Neuron (in vitro differentiated cells): ENCODE results near the gene LILRB2.

Experiments used
- H2AFZ ChIP-seq: one replicate; pipeline ENCODE4 v1.6.1; 2013; ENCODE audit warnings: low read depth, mild to moderate bottlenecking, inconsistent platforms, low read length, moderate library complexity
- H3K27me3 ChIP-seq: one replicate; pipeline ENCODE4 v1.6.1; 2013; ENCODE audit warnings: low read length; ENCODE audit not compliant: insufficient read depth
- H3K36me3 ChIP-seq: one replicate; pipeline ENCODE4 v1.6.1; 2013; ENCODE audit warnings: low read length; ENCODE audit not compliant: insufficient read depth
- H3K4me1 ChIP-seq: one replicate; pipeline ENCODE4 v1.6.1; 2013; ENCODE audit warnings: low read length; ENCODE audit not compliant: insufficient read depth
- H3K4me3 ChIP-seq: 2 replicates; pipeline ENCODE4 v1.5.1; 2013; ENCODE audit warnings: mild to moderate bottlenecking, low read length, moderate library complexity
- H3K9me3 ChIP-seq: one replicate; pipeline ENCODE4 v1.6.1; 2013; ENCODE audit warnings: low read length

LILRB2 gene

DNA sequence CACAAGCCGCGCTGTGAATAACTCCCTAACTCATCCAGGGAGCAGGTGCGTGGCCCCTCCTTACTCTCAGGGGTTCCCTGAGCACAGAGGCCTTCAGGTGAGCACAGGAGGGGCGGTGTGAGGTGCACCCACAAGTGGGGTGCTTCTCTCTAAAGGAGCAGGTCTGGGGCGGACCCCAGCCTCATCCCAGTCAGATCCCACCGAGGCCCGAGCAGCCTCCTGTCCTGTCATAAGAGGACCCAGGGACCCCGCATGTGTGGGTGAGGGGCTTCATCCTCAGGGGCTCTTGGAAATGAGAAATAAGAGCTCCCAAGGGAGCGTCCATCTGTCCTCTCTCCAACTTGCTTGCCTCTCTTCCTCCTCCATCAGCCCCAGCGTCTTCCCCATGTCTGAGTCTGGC lies 35.0 kb upstream of the LILRB2 start:
- no peak overlapping the region for H2AFZ ChIP-seq
- H3K4me1 ChIP-seq: no peaks in the 10 kb centered on the region
- no peaks in the 10 kb centered on the region for H3K9me3 ChIP-seq
- H3K4me3 ChIP-seq: no peak overlapping the region
- no peaks in the 10 kb centered on the region for H3K27me3 ChIP-seq
- no peaks in the 10 kb centered on the region for H3K36me3 ChIP-seq

GRCh38 chr19:54312436-54313377 lies 31.8 kb upstream of the LILRB2 start, which contains the start of gene LILRA5:
Gene LILRA5 (minus strand): TSS chr19:54313166. CDS start chr19:54313019, 147 bp downstream.
- Histone ChIP-seq H2AFZ (no peak within 1 kb of the TSS), H3K27me3 (no peaks in the 10 kb centered on the region), H3K4me3 (no peak within 1 kb of the TSS), H3K4me1 (no peaks in the 10 kb centered on the region), H3K36me3 (no peaks in the 10 kb centered on the region), H3K9me3 (no peaks in the 10 kb centered on the region)

- Histone ChIP-seq H3K4me3 (no peak overlapping the region), H3K4me1 (no peaks in the 10 kb centered on the region), H3K27me3 (no peaks in the 10 kb centered on the region)
These were observed 31.1 kb upstream of the LILRB2 start for GRCh38 chr19:54312011-54312410.

GRCh38 chr19:54311486-54311885 lies 30.6 kb upstream of the LILRB2 start:
- Histone ChIP-seq H3K4me3 (no peak overlapping the region), H3K4me1 (no peaks in the 10 kb centered on the region), H2AFZ (no peak overlapping the region)

More at GRCh38 chr19:54312011-54312410, 31.1 kb upstream of the LILRB2 start:
- Histone ChIP-seq H3K9me3 (no peaks in the 10 kb centered on the region), H3K36me3 (no peaks in the 10 kb centered on the region), H2AFZ (no peak overlapping the region)

GRCh38 chr19:54310543-54310942 lies 29.6 kb upstream of the LILRB2 start:
- no peaks in the 10 kb centered on the region for H3K36me3 ChIP-seq
- no peaks in the 10 kb centered on the region for H3K27me3 ChIP-seq
- no peaks in the 10 kb centered on the region for H3K4me1 ChIP-seq
- no peaks in the 10 kb centered on the region for H3K9me3 ChIP-seq
- no peak overlapping the region for H3K4me3 ChIP-seq
- no peak overlapping the region for H2AFZ ChIP-seq

More at GRCh38 chr19:54311486-54311885, 30.6 kb upstream of the LILRB2 start:
- Histone ChIP-seq H3K9me3 (no peaks in the 10 kb centered on the region), H3K36me3 (no peaks in the 10 kb centered on the region), H3K27me3 (no peaks in the 10 kb centered on the region)

GRCh38 chr19:54309811-54310210 lies 28.9 kb upstream of the LILRB2 start:
- Histone ChIP-seq H3K9me3 (no peaks in the 10 kb centered on the region), H3K27me3 (no peaks in the 10 kb centered on the region), H3K36me3 (no peaks in the 10 kb centered on the region), H2AFZ (no peak overlapping the region), H3K4me1 (no peaks in the 10 kb centered on the region), H3K4me3 (no peak overlapping the region)

DNA sequence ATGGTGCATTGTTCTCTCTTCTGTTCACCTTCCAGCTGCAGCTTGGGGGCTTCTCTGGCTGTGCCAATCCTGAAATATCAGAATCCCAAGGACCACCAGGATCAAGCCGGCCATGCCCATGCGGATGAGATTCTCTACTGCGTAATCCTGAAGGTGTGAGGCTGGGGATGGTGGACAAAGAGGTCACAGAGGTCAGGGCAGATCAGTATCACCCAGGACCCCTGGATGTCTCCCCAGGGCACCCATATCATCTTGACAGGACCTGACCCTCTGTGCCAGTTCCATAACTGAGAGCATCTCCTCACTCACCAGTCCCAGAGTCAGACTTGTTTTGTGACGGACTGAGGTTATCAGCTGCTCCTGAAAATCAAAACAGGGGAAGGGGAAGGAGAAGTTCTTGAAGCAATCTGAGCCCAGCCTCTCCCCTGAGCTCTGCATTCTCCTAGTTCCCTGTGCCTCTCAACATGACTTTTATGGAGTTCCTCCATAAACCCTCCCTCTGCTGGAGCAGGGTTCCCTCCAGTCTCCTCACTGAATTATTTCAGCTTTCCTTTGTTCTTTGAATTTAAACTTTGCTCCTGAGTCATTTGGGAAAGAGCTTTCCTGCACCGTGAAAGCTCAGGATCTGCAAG lies 26.6 kb upstream of the LILRB2 start:
- Histone ChIP-seq H3K36me3 (no peaks in the 10 kb centered on the region), H3K4me1 (no peaks in the 10 kb centered on the region), H3K9me3 (no peaks in the 10 kb centered on the region), H2AFZ (no peak overlapping the region), H3K4me3 (no peak overlapping the region), H3K27me3 (no peaks in the 10 kb centered on the region)

DNA sequence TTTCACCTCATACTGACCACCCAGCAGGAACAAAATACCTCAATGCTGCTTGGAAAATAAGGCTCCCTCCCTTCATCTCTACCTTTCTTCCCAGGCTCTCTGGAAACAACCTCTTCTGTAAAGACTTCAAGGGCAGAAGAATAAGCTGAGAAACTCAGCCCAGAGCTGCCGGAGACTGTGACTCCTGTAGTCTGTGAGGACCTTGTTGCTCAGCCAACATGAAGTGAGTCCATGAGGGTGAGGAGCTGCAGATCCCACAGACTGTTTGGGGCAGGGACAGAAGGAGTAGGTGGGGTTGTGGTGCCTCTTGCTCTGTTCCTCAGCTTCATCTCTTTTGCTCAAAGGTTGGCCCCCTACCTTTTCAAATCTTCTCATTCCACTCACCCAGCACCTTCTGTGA lies 24.2 kb upstream of the LILRB2 start:
- peaks cover 10% of the 10 kb centered on the region for H3K27me3 ChIP-seq
- no peak overlapping the region for H3K4me3 ChIP-seq
- H3K9me3 ChIP-seq: no peaks in the 10 kb centered on the region
- no peaks in the 10 kb centered on the region for H3K36me3 ChIP-seq
- no peak overlapping the region for H2AFZ ChIP-seq
- no peaks in the 10 kb centered on the region for H3K4me1 ChIP-seq

GRCh38 chr19:54302257-54302656 lies 21.3 kb upstream of the LILRB2 start:
- peaks cover 12% of the 10 kb centered on the region for H3K27me3 ChIP-seq
- H3K36me3 ChIP-seq: no peaks in the 10 kb centered on the region
- H3K4me3 ChIP-seq: no peak overlapping the region
- no peak overlapping the region for H2AFZ ChIP-seq
- no peaks in the 10 kb centered on the region for H3K4me1 ChIP-seq
- no peaks in the 10 kb centered on the region for H3K9me3 ChIP-seq

- H3K36me3 ChIP-seq: no peaks in the 10 kb centered on the region
- no peak overlapping the region for H3K4me3 ChIP-seq
- H3K9me3 ChIP-seq: no peaks in the 10 kb centered on the region
- no peak overlapping the region for H2AFZ ChIP-seq
- H3K4me1 ChIP-seq: no peaks in the 10 kb centered on the region
- H3K27me3 ChIP-seq: peaks cover 12% of the 10 kb centered on the region
These were observed 18.6 kb upstream of the LILRB2 start for GRCh38 chr19:54299515-54299914.

GRCh38 chr19:54299126-54299498 lies 18.2 kb upstream of the LILRB2 start:
- Histone ChIP-seq H3K27me3 (peaks cover 12% of the 10 kb centered on the region), H3K9me3 (no peaks in the 10 kb centered on the region), H3K4me1 (no peaks in the 10 kb centered on the region), H3K36me3 (no peaks in the 10 kb centered on the region), H3K4me3 (no peak overlapping the region), H2AFZ (no peak overlapping the region)

DNA sequence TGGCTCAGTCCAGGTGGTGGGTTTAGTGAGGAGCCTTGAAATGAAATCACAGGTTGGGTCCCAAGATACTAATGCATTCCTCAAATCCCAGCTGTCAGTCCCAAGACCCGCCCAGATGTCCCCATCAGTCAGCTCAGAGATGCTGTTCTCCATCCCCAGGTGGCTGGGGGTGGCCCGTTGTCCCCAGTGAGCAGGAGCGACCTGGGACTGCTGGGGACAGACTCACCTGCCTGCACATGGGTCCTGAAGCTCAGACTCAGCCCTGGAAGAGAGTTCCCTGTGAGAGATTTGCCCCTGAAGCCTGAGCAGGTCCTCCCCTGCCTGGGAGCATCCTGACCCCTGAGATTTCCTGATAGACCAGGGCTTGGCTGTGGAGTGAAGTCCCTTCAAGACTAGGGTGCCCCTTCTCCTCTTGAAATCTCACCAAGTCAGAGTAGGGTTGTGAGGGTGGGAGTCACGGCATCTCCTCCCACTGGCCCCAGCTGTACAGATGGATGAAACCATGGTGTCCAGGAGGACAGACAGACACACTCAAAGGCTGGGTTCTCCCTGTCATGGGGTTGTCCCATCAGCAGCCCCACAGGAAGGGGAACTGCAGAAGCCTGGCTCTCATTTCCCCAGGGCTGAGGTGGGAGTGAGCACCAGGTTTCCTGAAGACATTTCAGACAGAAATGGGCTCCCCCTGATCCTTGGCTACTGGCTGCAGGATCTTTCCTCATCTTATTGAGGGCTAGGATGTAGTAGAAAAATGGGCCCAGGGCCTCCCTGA lies 17.6 kb upstream of the LILRB2 start:
- Histone ChIP-seq H2AFZ (no peak overlapping the region), H3K4me1 (no peaks in the 10 kb centered on the region), H3K27me3 (peaks cover 14% of the 10 kb centered on the region), H3K36me3 (no peaks in the 10 kb centered on the region), H3K4me3 (no peak overlapping the region), H3K9me3 (no peaks in the 10 kb centered on the region)
